Neutrophil (primary cell): ENCODE measurements around the gene LHFPL5.

Source experiments
- H3K27ac ChIP-seq: fragments of 200-600 bp; sonication (generic); 2 replicates; pipeline ENCODE4 v1.5.1; 2016; ENCODE audit warnings: mild to moderate bottlenecking, moderate library complexity
- H3K27me3 ChIP-seq: fragments of 200-600 bp; sonication (generic); 2 replicates; pipeline ENCODE4 v1.6.0; 2016; ENCODE audit warnings: mild to moderate bottlenecking
- H3K36me3 ChIP-seq: fragments of 200-600 bp; sonication (generic); 2 replicates; pipeline ENCODE4 v1.5.1; 2017
- H3K4me1 ChIP-seq, 2 experiments: fragments of 200-600 bp in 1 of 2; sonication (generic) in 1 of 2; 1 replicate in 1 of 2; 2 replicates in 1 of 2; pipeline versions ENCODE4 v1.5.1 to v1.6.1; 2013 to 2016; ENCODE audit warnings: low read depth in 1 of 2, low read length in 1 of 2, mild to moderate bottlenecking in 1 of 2, moderate library complexity in 1 of 2; ENCODE audit not compliant: control insufficient read depth in 1 of 2, insufficient read depth in 1 of 2
- H3K4me3 ChIP-seq, 2 experiments: fragments of 200-600 bp in 1 of 2; sonication (generic) in 1 of 2; 1 replicate in 1 of 2; 2 replicates in 1 of 2; pipeline ENCODE4 v1.5.1; 2013 to 2016; ENCODE audit warnings: low read depth in 1 of 2, low read length in 1 of 2, mild to moderate bottlenecking in 1 of 2, moderate library complexity in 1 of 2
- H3K9me3 ChIP-seq: fragments of 200-600 bp; sonication (generic); 2 replicates; pipeline ENCODE4 v1.5.1; 2016
- CTCF ChIP-seq: fragments of 200-600 bp; sonication (generic); IDR thresholded peaks from 2 replicates; pipeline ENCODE4 v1.5.1; 2016; ENCODE audit warnings: antibody characterized with exemption

LHFPL5 gene

GRCh38 chr6:35786810-35787209 lies 18.3 kb upstream of the LHFPL5 start:
- no peaks in the 10 kb centered on the region for H3K9me3 ChIP-seq
- H3K27me3 ChIP-seq = peaks cover 58% of the 10 kb centered on the region
- TF ChIP-seq CTCF = no peak
- no peak overlapping the region for H3K27ac ChIP-seq
- H3K4me3 ChIP-seq = no peak overlapping the region
- no peaks in the 10 kb centered on the region for H3K4me1 ChIP-seq
- H3K36me3 ChIP-seq = no peaks in the 10 kb centered on the region

- no peak overlapping the region for H3K27ac ChIP-seq
These were observed 17.6 kb upstream of the LHFPL5 start for GRCh38 chr6:35787266-35788218.

GRCh38 chr6:35788423-35788982 lies 16.6 kb upstream of the LHFPL5 start:
- Histone ChIP-seq H3K27me3 (peaks cover 58% of the 10 kb centered on the region), H3K4me1 (no peaks in the 10 kb centered on the region), H3K4me3 (no peak overlapping the region), H3K27ac (no peak overlapping the region), H3K36me3 (no peaks in the 10 kb centered on the region), H3K9me3 (no peaks in the 10 kb centered on the region)
- no peak for TF ChIP-seq CTCF

More at GRCh38 chr6:35787266-35788218, 17.6 kb upstream of the LHFPL5 start:
- H3K4me3 ChIP-seq = no peak overlapping the region
- TF ChIP-seq CTCF = no peak
- H3K27me3 ChIP-seq = peaks cover 58% of the 10 kb centered on the region
- H3K4me1 ChIP-seq = no peaks in the 10 kb centered on the region
- no peaks in the 10 kb centered on the region for H3K9me3 ChIP-seq
- no peaks in the 10 kb centered on the region for H3K36me3 ChIP-seq

- TF ChIP-seq CTCF = no peak
- Histone ChIP-seq H3K36me3 (no peaks in the 10 kb centered on the region), H3K4me3 (no peak overlapping the region), H3K27me3 (peaks cover 44% of the 10 kb centered on the region), H3K9me3 (no peaks in the 10 kb centered on the region), H3K27ac (no peak overlapping the region), H3K4me1 (no peaks in the 10 kb centered on the region)
These were observed 14.5 kb upstream of the LHFPL5 start for GRCh38 chr6:35790683-35791082.

GRCh38 chr6:35794536-35795452 lies 10.4 kb upstream of the LHFPL5 start:
- TF ChIP-seq CTCF = no peak
- H3K36me3 ChIP-seq = no peaks in the 10 kb centered on the region

More at GRCh38 chr6:35794536-35795452, 10.4 kb upstream of the LHFPL5 start:
- Histone ChIP-seq H3K27ac (no peak overlapping the region), H3K4me3 (no peak overlapping the region), H3K4me1 (no peaks in the 10 kb centered on the region), H3K9me3 (no peaks in the 10 kb centered on the region), H3K27me3 (peaks cover 3% of the 10 kb centered on the region)
